HepG2 (cell line): ENCODE results near the gene ZNF442. TPM values are rescaled to one million over a fixed set of nuclear protein-coding genes. Genes with fewer than 3 reads are reported as not detected.

Experiments used
- CENPT ChIP-seq: sonication (generic); formaldehyde crosslinking; IDR thresholded peaks from 2 replicates; pipeline ENCODE4 v1.8.0; 2022; ENCODE audit warnings: low read depth, mild to moderate bottlenecking, moderate library complexity, missing genetic modification reagents
- FOSL2 ChIP-seq: sonication (generic); formaldehyde crosslinking; IDR thresholded peaks from 2 replicates; pipeline ENCODE4 v1.4.0; 2020; ENCODE audit warnings: missing genetic modification reagents
- HMGA1 ChIP-seq: sonication (generic); formaldehyde crosslinking; conservative IDR thresholded peaks from 2 replicates; pipeline ENCODE4 v1.4.0; 2020; ENCODE audit warnings: missing genetic modification reagents
- KAT2B ChIP-seq: fragments of 150-350 bp; IDR thresholded peaks from 2 replicates; pipeline ENCODE4 v1.6.1; 2014; ENCODE audit warnings: low read depth, low read length, borderline replicate concordance
- KDM2A ChIP-seq: sonication (generic); formaldehyde crosslinking; IDR thresholded peaks from 2 replicates; pipeline ENCODE4 v1.4.0; 2020; ENCODE audit warnings: low read depth, missing genetic modification reagents, borderline replicate concordance
- MBNL3 ChIP-seq: fragments of 250-450 bp; sonication (Bioruptor Pico); conservative IDR thresholded peaks from 2 replicates; pipeline ENCODE4 v1.8.0; 2022; ENCODE audit warnings: mild to moderate bottlenecking, inconsistent platforms
- NFKBIZ ChIP-seq: IDR thresholded peaks from 2 replicates; pipeline ENCODE4 v1.6.1; 2018; ENCODE audit warnings: missing genetic modification reagents, missing compliant biosample characterization
- RFX5 ChIP-seq: IDR thresholded peaks from 2 replicates; pipeline ENCODE4 v1.6.1; 2011; ENCODE audit warnings: low read depth, low read length, improper control_type of control experiment
- TMF1 ChIP-seq: sonication (generic); formaldehyde crosslinking; IDR thresholded peaks from 2 replicates; pipeline ENCODE4 v1.8.1; 2022; ENCODE audit warnings: low read depth, missing genetic modification reagents
- ZFP37 ChIP-seq: sonication (generic); formaldehyde crosslinking; IDR thresholded peaks from 2 replicates; pipeline ENCODE4 v1.4.0; 2020; ENCODE audit warnings: missing genetic modification reagents, borderline replicate concordance
- ZNF317 ChIP-seq: sonication (generic); formaldehyde crosslinking; IDR thresholded peaks from 2 replicates; pipeline ENCODE4 v1.5.0; 2020; ENCODE audit warnings: mild to moderate bottlenecking, missing genetic modification reagents
- ZNF7 ChIP-seq: IDR thresholded peaks from 2 replicates; pipeline ENCODE4 v1.6.1; 2016; ENCODE audit warnings: missing biosample characterization, missing genetic modification reagents
- polyA plus RNA-seq, 8 experiments: library from polyadenylated mRNA; depleted of rRNA in 3 of 8; stranded (reverse) in 7 of 8; unstranded in 1 of 8; fragments of >200 nt; fragmentation: Illumina TruSeq in 4 of 8; extraction: Trizol in 4 of 8; gene quantifications; 2 replicates each; pipeline versions ENCODE4 v1.2.1 to v1.2.3, GENCODE V29; 2011 to 2016; ENCODE audit warnings: low read depth in 4 of 8, missing spikeins in 1 of 8, mixed read lengths in 1 of 8; ENCODE audit not compliant: insufficient read depth in 1 of 8
- total RNA-seq, 5 experiments: library from RNA; depleted of rRNA; stranded (reverse); fragments of >200 nt; fragmentation: Illumina TruSeq; extraction: Trizol; gene quantifications; 2 replicates each; pipeline ENCODE4 v1.2.3, GENCODE V29; 2016; ENCODE audit warnings: low read depth in 1 of 5
- TF ChIP-seq, protein P1 (sequence below): sonication (generic); formaldehyde crosslinking; IDR thresholded peaks from 2 replicates; pipeline ENCODE4 v1.5.0; 2020; ENCODE audit warnings: mild to moderate bottlenecking, missing genetic modification reagents
- TF ChIP-seq, protein P2 (sequence below): sonication (generic); formaldehyde crosslinking; IDR thresholded peaks from 2 replicates; pipeline ENCODE4 v1.5.0; 2020; ENCODE audit warnings: missing genetic modification reagents
- TF ChIP-seq, protein P3 (sequence below), 2 experiments: sonication (generic) in 1 of 2; formaldehyde crosslinking in 1 of 2; IDR thresholded peaks; 2 replicates each; pipeline versions ENCODE4 v1.4.0 to v1.6.1; 2016 to 2020; ENCODE audit warnings: borderline replicate concordance in 1 of 2, low read depth in 1 of 2, mild to moderate bottlenecking in 1 of 2, missing genetic modification reagents in 1 of 2
- TF ChIP-seq, protein P4 (sequence below): IDR thresholded peaks from 2 replicates; pipeline ENCODE4 v1.6.1; 2016; ENCODE audit warnings: missing biosample characterization, missing genetic modification reagents, low read depth
- TF ChIP-seq, protein P5 (sequence below): sonication (generic); formaldehyde crosslinking; IDR thresholded peaks from 2 replicates; pipeline ENCODE4 v1.5.0; 2020; ENCODE audit warnings: mild to moderate bottlenecking, missing genetic modification reagents

Gene ZNF442
- total and polyA plus RNA-seq, 2 of the 13 experiments (the other 11 are each of a cell fraction or from before 2014, with no cell fraction given) = 1.0 to 6.0 TPM

DNA sequence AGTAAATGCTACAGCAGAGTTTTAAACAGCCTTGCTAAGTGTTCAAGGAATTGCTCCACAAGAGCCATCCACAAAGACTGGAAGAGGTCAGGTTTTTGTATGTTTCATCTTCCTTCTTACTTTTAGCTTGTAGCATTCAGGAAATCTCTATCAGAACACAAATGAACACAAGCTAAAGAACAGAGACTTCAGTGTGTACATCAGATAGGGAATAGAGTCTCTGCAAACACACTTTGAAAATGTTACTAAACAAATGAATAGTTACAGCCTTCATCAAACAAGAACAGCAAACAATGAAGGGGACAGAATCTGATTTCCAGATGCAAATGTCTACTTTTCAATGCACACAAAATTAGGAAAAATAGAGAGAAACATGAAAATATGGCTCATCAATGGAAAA, 39.8 kb downstream of the ZNF442 start (continued):
- TF ChIP-seq, protein P1, sequence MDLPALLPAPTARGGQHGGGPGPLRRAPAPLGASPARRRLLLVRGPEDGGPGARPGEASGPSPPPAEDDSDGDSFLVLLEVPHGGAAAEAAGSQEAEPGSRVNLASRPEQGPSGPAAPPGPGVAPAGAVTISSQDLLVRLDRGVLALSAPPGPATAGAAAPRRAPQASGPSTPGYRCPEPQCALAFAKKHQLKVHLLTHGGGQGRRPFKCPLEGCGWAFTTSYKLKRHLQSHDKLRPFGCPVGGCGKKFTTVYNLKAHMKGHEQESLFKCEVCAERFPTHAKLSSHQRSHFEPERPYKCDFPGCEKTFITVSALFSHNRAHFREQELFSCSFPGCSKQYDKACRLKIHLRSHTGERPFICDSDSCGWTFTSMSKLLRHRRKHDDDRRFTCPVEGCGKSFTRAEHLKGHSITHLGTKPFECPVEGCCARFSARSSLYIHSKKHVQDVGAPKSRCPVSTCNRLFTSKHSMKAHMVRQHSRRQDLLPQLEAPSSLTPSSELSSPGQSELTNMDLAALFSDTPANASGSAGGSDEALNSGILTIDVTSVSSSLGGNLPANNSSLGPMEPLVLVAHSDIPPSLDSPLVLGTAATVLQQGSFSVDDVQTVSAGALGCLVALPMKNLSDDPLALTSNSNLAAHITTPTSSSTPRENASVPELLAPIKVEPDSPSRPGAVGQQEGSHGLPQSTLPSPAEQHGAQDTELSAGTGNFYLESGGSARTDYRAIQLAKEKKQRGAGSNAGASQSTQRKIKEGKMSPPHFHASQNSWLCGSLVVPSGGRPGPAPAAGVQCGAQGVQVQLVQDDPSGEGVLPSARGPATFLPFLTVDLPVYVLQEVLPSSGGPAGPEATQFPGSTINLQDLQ = no peak
- TF ChIP-seq FOSL2 (no peak), MBNL3 (no peak), CENPT (CRISPR knock-in tag) (no peak), ZNF317 (CRISPR knock-in tag) (no peak), NFKBIZ (CRISPR knock-in tag) (no peak), HMGA1 (CRISPR knock-in tag) (no peak), TMF1 (CRISPR knock-in tag) (no peak), KDM2A (CRISPR knock-in tag) (no peak), ZFP37 (CRISPR knock-in tag) (no peak), RFX5 (no peak), ZNF7 (CRISPR knock-in tag) (no peak), KAT2B (no peak)
- TF ChIP-seq, protein P2, sequence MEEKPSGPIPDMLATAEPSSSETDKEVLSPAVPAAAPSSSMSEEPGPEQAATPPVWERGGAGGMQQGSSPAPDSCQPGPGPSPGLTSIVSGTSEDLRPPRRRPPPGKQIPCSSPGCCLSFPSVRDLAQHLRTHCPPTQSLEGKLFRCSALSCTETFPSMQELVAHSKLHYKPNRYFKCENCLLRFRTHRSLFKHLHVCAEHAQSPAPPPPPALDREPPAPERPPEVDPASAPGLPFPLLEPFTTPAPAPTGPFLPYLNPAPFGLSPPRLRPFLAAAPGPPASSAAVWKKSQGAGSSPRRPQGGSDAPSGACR (CRISPR knock-in tag) = no peak
- TF ChIP-seq, protein P3, sequence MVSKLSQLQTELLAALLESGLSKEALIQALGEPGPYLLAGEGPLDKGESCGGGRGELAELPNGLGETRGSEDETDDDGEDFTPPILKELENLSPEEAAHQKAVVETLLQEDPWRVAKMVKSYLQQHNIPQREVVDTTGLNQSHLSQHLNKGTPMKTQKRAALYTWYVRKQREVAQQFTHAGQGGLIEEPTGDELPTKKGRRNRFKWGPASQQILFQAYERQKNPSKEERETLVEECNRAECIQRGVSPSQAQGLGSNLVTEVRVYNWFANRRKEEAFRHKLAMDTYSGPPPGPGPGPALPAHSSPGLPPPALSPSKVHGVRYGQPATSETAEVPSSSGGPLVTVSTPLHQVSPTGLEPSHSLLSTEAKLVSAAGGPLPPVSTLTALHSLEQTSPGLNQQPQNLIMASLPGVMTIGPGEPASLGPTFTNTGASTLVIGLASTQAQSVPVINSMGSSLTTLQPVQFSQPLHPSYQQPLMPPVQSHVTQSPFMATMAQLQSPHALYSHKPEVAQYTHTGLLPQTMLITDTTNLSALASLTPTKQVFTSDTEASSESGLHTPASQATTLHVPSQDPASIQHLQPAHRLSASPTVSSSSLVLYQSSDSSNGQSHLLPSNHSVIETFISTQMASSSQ (IDR thresholded peaks at IDR 0.05; ENCODE audit: low read depth) = 0 out of 2 replicates have a peak, but pooled peaks have one; percentile 42
- TF ChIP-seq, protein P3 (CRISPR knock-in tag; IDR thresholded peaks at IDR 0.05; ENCODE audit: borderline replicate concordance) = peak; percentile 22; the same call in 1 of the 2 replicates
- TF ChIP-seq, protein P4, sequence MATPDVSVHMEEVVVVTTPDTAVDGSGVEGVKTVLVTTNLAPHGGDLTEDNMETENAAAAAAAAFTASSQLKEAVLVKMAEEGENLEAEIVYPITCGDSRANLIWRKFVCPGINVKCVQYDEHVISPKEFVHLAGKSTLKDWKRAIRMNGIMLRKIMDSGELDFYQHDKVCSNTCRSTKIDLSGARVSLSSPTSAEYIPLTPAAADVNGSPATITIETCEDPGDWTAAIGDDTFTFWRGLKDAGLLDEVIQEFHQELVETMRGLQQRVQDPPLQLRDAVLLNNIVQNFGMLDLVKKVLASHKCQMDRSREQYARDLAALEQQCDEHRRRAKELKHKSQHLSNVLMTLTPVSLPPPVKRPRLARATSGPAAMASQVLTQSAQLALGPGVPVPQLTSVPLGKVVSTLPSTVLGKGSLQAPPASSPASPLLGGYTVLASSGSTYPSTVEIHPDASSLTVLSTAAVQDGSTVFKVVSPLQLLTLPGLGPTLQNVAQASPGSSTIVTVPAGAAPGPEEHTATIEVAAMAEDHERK = no peak
- TF ChIP-seq, protein P5, sequence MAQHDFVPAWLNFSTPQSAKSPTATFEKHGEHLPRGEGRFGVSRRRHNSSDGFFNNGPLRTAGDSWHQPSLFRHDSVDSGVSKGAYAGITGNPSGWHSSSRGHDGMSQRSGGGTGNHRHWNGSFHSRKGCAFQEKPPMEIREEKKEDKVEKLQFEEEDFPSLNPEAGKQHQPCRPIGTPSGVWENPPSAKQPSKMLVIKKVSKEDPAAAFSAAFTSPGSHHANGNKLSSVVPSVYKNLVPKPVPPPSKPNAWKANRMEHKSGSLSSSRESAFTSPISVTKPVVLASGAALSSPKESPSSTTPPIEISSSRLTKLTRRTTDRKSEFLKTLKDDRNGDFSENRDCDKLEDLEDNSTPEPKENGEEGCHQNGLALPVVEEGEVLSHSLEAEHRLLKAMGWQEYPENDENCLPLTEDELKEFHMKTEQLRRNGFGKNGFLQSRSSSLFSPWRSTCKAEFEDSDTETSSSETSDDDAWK (CRISPR knock-in tag) = no peak
